ENCODE results near the gene EYA2.

DNA sequence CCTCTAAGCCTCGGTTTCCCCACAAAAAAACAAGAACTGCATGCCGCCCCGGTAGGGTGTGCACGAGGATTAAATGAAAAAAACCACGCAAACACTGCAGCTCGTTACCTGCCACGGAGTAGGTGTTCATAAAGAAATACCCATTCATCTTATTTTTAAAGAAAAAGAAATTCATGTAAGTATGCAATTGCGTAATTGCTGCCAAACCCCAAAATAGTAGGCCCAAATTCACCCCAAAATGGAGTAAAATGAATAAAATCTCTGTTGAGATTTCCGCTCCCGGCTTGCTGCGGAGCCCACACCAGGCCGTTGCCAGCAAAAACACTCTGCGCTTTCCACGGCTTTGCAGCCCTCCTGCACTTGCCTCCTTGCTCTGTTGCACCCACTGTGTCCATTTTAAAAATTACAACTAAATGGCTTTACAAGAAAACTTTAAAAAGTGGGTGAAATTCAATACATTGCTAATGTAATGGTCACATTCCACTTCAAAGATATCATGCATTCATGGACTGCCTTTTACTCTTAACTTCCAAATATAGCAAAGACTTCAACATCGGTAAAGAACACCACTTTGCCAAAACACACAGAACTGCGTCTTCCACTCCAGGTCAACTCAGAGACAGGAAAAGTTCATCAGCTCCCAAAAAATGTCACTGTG lies 336.9 kb downstream of the EYA2 start:
- TF ChIP-seq, protein P1, sequence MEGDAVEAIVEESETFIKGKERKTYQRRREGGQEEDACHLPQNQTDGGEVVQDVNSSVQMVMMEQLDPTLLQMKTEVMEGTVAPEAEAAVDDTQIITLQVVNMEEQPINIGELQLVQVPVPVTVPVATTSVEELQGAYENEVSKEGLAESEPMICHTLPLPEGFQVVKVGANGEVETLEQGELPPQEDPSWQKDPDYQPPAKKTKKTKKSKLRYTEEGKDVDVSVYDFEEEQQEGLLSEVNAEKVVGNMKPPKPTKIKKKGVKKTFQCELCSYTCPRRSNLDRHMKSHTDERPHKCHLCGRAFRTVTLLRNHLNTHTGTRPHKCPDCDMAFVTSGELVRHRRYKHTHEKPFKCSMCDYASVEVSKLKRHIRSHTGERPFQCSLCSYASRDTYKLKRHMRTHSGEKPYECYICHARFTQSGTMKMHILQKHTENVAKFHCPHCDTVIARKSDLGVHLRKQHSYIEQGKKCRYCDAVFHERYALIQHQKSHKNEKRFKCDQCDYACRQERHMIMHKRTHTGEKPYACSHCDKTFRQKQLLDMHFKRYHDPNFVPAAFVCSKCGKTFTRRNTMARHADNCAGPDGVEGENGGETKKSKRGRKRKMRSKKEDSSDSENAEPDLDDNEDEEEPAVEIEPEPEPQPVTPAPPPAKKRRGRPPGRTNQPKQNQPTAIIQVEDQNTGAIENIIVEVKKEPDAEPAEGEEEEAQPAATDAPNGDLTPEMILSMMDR (IDR thresholded peaks at IDR 0.05) = no peak
- no peak for TF ChIP-seq POLR2A (IDR thresholded peaks at IDR 0.05)
